ENCODE measurements around the gene IMMT. TPM values are rescaled to one million over a fixed set of nuclear protein-coding genes. Genes with fewer than 3 reads are reported as not detected.

IMMT gene
- total RNA-seq, 4 donors from 2014 or later, result 42.6 to 54.3 (median 46.6) TPM

Small RNAs within 50 kb of the gene (small RNA-seq; reads per million reads assigned to genes)
- gene MIR4779 (not detected), gene RF00019 (not detected), gene SNORD94 (15,043 reads per million, percentile 100 among the genes with 10 or more reads in this experiment)

Other genes with a start within 250 kb of the IMMT start
- 10 to 100 TPM; 15.3 to 22.3 (median 19.8) TPM for gene POLR1A, start 89.6 kb downstream of the IMMT start, total RNA-seq
- 100 to 1,000 TPM in 1 of 4 donors, 10 to 100 TPM in 3; 61.5 to 103 (median 73.7) TPM for gene PTCD3, start 89.2 kb downstream of the IMMT start, total RNA-seq
- 10 to 100 TPM in 3 of 4 donors, 1 to 10 TPM in 1; 8.6 to 18.4 (median 13.7) TPM for gene MRPL35, start 4.0 kb upstream of the IMMT start, total RNA-seq
- gene REEP1, start 142.2 kb upstream of the IMMT start, total RNA-seq, result 1 to 10 TPM in 3 of 4 donors, under 1 TPM in 1; 0.39 to 3.3 (median 1.7) TPM
- 10 to 100 TPM; 39.9 to 62.1 (median 52.0) TPM for gene KDM3A, start 245.9 kb upstream of the IMMT start, total RNA-seq

Data from tibial nerve (tissue), 4 donors.